Subcutaneous abdominal adipose tissue (tissue), 5 donors: ENCODE data around the gene ABCB9.

ENCODE experiments used
- H3K27ac ChIP-seq: one replicate; pipeline ENCODE4 v1.7.0; 2013; ENCODE audit warnings: low read depth, mild to moderate bottlenecking, inconsistent platforms, low read length, moderate library complexity
- H3K27me3 ChIP-seq, 5 donors: one replicate each; pipeline ENCODE4 v1.7.0; 2013; ENCODE audit warnings: low read length in 5 of 5, inconsistent platforms in 1 of 5; ENCODE audit not compliant: control insufficient read depth in 5 of 5, insufficient read depth in 4 of 5
- H3K36me3 ChIP-seq, 5 donors: one replicate each; pipeline ENCODE4 v1.7.0; 2013; ENCODE audit warnings: low read length in 5 of 5; ENCODE audit not compliant: control insufficient read depth in 5 of 5, insufficient read depth in 5 of 5
- H3K4me1 ChIP-seq, 5 donors: one replicate each; pipeline ENCODE4 v1.7.0; 2013; ENCODE audit warnings: low read length in 5 of 5, mild to moderate bottlenecking in 3 of 5, moderate library complexity in 1 of 5; ENCODE audit not compliant: control insufficient read depth in 5 of 5, insufficient read depth in 5 of 5
- H3K4me3 ChIP-seq, 5 donors: one replicate each; pipeline ENCODE4 v1.7.0; 2013; ENCODE audit warnings: low read length in 5 of 5, low read depth in 1 of 5
- H3K9ac ChIP-seq, 5 donors: one replicate each; pipeline ENCODE4 v1.7.0; 2013; ENCODE audit warnings: low read length in 5 of 5, mild to moderate bottlenecking in 4 of 5, moderate library complexity in 3 of 5
- H3K9me3 ChIP-seq, 5 donors: one replicate each; pipeline ENCODE4 v1.7.0; 2013; ENCODE audit warnings: low read length in 5 of 5; ENCODE audit not compliant: control insufficient read depth in 5 of 5
- donor health status: healthy.
- donor health status: healthy.
- donor health status: healthy.
- donor health status: healthy.
- donor health status: healthy.

ABCB9 gene

GRCh38 chr12:122889761-122890520 lies 76.3 kb downstream of the ABCB9 start:
- Histone ChIP-seq H3K27me3 (no peaks in the 10 kb centered on the region), H3K27ac (no peak overlapping the region), H3K9me3 (no peaks in the 10 kb centered on the region), H3K9ac (no peak overlapping the region), H3K4me1 (peaks cover 4 to 78% (median 55%) of the 10 kb centered on the region in 5 donors), H3K36me3 (no peaks in the 10 kb centered on the region), H3K4me3 (no peak overlapping the region)

GRCh38 chr12:122888232-122888752 lies 78.0 kb downstream of the ABCB9 start:
- Histone ChIP-seq H3K36me3 (no peaks in the 10 kb centered on the region), H3K9me3 (no peaks in the 10 kb centered on the region), H3K4me1 (peaks cover 2 to 73% (median 47%) of the 10 kb centered on the region in 5 donors), H3K4me3 (peak overlapping the region; percentile 1 to 63 (median 43)), H3K9ac (peak overlapping the region in 1 of 5 donors; percentile 26), H3K27ac (peak overlapping the region; percentile 77), H3K27me3 (no peaks in the 10 kb centered on the region)

DNA sequence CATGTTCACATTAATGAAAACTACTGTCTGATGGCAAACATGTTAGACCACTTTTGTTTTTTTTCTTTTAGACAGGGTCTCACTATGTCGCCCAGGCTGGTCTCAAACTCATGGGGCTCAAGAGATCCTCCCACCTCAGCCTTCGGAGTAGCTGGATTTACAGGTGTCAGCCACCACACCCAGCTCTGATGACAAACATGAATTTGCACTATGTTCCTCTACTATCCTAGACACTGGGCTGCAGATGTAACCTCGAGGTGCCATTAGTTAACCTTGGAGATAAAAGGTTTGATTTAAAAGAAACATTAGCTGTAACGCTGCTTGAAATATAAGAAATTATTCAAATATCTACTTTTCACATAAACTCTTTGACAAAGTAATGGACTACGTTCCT lies 78.4 kb downstream of the ABCB9 start:
- Histone ChIP-seq H3K9ac (no peak overlapping the region), H3K9me3 (no peaks in the 10 kb centered on the region), H3K4me1 (peaks cover 2 to 73% (median 47%) of the 10 kb centered on the region in 5 donors), H3K27me3 (no peaks in the 10 kb centered on the region), H3K4me3 (peak overlapping the region in 2 of 5 donors; percentile 1 to 63), H3K36me3 (no peaks in the 10 kb centered on the region), H3K27ac (peak overlapping the region; percentile 77)

DNA sequence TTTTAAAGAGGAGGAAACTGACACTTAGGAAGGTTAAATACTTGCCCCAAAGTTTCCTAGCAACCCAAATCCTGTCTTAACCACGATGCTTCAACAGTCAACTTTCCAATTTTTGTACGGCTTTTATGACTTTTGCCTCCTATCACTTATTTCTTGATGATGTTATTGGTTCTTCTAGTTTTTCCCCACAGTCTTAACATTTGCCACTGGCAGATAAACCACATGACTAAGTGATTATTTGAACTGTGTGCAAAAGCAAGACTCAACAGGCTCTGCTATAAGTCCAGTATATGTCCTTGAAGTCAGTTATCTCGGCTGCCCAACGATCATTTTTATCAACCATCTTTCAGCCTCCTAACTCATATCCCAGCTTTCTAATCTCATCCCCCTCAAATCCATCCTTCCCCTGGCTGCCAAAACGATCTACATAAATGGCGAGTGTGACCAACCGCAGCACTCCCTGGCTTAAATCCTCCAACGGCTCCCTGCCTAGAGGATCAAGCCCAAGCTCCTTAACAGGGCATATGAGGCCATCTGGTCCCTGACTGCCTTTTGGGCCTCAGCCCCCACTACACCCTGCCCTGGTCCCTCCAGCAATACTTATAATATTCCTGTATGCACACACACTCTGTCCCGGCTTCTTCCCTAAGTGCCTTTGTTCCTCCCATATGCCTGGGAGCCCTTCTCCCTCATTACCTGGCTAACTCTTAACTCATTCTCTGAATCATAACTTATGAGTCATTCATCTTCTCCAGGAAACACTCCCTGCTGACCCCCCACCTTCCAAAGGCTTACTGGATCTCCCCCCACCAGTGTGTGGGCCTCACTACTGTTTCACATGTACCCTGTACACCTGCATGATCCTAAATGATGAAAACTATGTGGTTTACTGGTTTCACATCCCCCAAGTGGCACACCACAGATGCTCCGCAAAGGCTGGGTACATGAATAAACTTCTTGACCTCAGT lies 79.1 kb downstream of the ABCB9 start:
- H3K9me3 ChIP-seq, result no peaks in the 10 kb centered on the region
- peak overlapping the region; percentile 77 for H3K27ac ChIP-seq
- H3K27me3 ChIP-seq, result no peaks in the 10 kb centered on the region
- H3K4me1 ChIP-seq, result peaks cover 2 to 71% (median 40%) of the 10 kb centered on the region in 5 donors
- no peaks in the 10 kb centered on the region for H3K36me3 ChIP-seq
- H3K4me3 ChIP-seq, result peak overlapping the region in 1 of 5 donors; percentile 4
- H3K9ac ChIP-seq, result no peak overlapping the region

DNA sequence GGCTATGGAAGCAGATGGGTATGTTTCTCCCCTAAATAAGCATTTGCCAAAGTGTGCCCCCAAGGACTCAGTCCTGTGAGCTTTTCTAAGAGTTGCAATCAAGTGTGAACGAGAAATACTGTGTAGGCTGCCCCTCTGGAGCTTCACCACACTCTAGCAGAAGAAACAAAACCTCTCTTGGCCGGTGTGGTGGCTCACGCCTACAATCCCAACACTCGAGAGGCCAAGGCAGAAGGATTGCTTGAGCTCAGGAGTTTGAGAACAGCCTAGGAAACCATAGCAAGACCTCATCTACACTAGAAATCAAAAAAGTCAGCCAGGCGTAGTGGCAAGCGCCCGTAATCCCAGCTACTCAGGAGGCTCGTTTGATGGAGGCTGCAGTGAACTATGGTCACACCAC lies 80.1 kb downstream of the ABCB9 start:
- H3K9ac ChIP-seq, result no peak overlapping the region
- H3K27ac ChIP-seq, result peak overlapping the region; percentile 77
- H3K4me1 ChIP-seq, result peaks cover 2 to 63% (median 33%) of the 10 kb centered on the region in 5 donors

GRCh38 chr12:122884860-122885259 lies 81.4 kb downstream of the ABCB9 start:
- no peaks in the 10 kb centered on the region for H3K27me3 ChIP-seq
- H3K36me3 ChIP-seq, result no peaks in the 10 kb centered on the region
- H3K4me3 ChIP-seq, result no peak overlapping the region
- H3K27ac ChIP-seq, result peak overlapping the region; percentile 0
- H3K4me1 ChIP-seq, result peaks cover 2 to 68% (median 43%) of the 10 kb centered on the region in 5 donors
- no peak overlapping the region for H3K9ac ChIP-seq
- no peaks in the 10 kb centered on the region for H3K9me3 ChIP-seq

More for the DNA sequence above, 80.1 kb downstream of the ABCB9 start:
- H3K36me3 ChIP-seq, result no peaks in the 10 kb centered on the region
- H3K4me3 ChIP-seq, result no peak overlapping the region
- H3K9me3 ChIP-seq, result no peaks in the 10 kb centered on the region
- no peaks in the 10 kb centered on the region for H3K27me3 ChIP-seq

GRCh38 chr12:122884091-122884826 lies 82.0 kb downstream of the ABCB9 start:
- Histone ChIP-seq H3K27me3 (no peaks in the 10 kb centered on the region), H3K27ac (peak overlapping the region; percentile 0), H3K4me3 (no peak overlapping the region), H3K9ac (peak overlapping the region in 1 of 5 donors; percentile 35), H3K9me3 (no peaks in the 10 kb centered on the region), H3K4me1 (peaks cover 2 to 66% (median 45%) of the 10 kb centered on the region in 5 donors), H3K36me3 (no peaks in the 10 kb centered on the region)

DNA sequence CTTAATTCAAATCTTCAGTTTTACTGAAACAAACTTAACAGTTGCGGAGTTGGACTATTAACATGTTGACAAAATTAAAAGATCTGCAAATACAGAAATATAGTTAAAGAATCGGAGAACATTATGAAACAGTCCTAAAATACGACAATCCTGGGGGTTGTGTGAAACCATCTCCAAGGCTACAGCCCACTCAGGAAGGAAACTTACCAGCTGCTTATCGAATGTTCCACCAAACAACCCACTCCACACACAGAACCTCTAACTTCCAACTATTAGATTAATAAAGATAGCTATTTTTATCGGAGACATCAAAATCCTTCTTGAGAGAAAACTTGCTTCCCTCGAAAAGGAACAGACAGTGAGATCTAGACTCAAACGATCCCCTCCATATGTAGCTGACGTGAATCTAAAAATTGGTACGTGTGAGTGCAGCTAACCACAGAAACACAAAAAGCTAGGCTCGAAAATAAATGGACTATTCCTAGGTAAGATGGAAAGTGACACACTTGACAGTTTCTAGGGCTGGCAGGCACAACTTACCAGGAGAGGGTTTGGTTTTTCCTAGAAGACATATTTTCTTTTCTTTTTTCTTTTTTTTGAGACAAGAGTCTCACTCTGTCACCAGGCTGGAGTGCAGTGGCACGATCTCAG lies 83.2 kb downstream of the ABCB9 start:
- Histone ChIP-seq H3K36me3 (peaks cover 0 to 3% (median 0%) of the 10 kb centered on the region in 5 donors), H3K9ac (no peak overlapping the region), H3K27me3 (no peaks in the 10 kb centered on the region), H3K4me1 (peaks cover 0 to 57% (median 33%) of the 10 kb centered on the region in 5 donors), H3K27ac (no peak overlapping the region), H3K9me3 (no peaks in the 10 kb centered on the region), H3K4me3 (no peak overlapping the region)

DNA sequence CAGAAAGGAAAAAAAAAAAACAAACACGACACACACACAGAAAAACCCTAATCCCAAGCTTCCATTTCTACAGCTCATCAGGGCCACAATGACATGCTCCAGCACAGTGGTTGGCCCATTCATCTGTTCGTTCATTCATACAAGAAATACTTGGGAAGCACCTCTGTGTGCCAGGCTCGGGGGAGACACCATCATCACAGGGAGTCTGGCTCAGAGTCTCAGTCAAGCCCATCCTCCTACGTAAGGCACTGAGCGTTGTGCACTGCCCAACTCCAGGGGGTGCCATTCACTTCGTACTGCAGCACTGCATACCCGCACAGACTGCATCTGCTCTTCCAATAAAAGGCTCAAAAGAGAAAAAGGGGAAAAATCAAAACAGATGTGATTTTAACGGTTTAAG lies 85.6 kb downstream of the ABCB9 start:
- H3K4me1 ChIP-seq, result peaks cover 0 to 66% (median 22%) of the 10 kb centered on the region in 5 donors
- no peak overlapping the region for H3K27ac ChIP-seq
- peaks cover 0 to 3% (median 0%) of the 10 kb centered on the region in 5 donors for H3K36me3 ChIP-seq
- H3K4me3 ChIP-seq, result no peak overlapping the region
- no peaks in the 10 kb centered on the region for H3K27me3 ChIP-seq
- H3K9me3 ChIP-seq, result no peaks in the 10 kb centered on the region
- H3K9ac ChIP-seq, result peak overlapping the region in 1 of 5 donors; percentile 20
